HL-60 (cell line): ENCODE results near the gene SMG6.

Source experiments
- CTCF ChIP-seq: IDR thresholded peaks from one replicate; pipeline ENCODE4 v1.5.1; 2011; ENCODE audit warnings: low read length, control low read depth, inconsistent platforms; ENCODE audit not compliant: insufficient read depth
- POLR2AphosphoS5 ChIP-seq: IDR thresholded peaks from 2 replicates; pipeline ENCODE4 v1.6.1; 2012; ENCODE audit warnings: low read depth
- TF ChIP-seq, protein P1 (sequence below): IDR thresholded peaks from 2 replicates; pipeline ENCODE4 v1.6.1; 2012; ENCODE audit warnings: low read depth; ENCODE audit not compliant: insufficient replicate concordance

- no peak for TF ChIP-seq CTCF
- no peak for TF ChIP-seq POLR2AphosphoS5
- TF ChIP-seq, protein P1, sequence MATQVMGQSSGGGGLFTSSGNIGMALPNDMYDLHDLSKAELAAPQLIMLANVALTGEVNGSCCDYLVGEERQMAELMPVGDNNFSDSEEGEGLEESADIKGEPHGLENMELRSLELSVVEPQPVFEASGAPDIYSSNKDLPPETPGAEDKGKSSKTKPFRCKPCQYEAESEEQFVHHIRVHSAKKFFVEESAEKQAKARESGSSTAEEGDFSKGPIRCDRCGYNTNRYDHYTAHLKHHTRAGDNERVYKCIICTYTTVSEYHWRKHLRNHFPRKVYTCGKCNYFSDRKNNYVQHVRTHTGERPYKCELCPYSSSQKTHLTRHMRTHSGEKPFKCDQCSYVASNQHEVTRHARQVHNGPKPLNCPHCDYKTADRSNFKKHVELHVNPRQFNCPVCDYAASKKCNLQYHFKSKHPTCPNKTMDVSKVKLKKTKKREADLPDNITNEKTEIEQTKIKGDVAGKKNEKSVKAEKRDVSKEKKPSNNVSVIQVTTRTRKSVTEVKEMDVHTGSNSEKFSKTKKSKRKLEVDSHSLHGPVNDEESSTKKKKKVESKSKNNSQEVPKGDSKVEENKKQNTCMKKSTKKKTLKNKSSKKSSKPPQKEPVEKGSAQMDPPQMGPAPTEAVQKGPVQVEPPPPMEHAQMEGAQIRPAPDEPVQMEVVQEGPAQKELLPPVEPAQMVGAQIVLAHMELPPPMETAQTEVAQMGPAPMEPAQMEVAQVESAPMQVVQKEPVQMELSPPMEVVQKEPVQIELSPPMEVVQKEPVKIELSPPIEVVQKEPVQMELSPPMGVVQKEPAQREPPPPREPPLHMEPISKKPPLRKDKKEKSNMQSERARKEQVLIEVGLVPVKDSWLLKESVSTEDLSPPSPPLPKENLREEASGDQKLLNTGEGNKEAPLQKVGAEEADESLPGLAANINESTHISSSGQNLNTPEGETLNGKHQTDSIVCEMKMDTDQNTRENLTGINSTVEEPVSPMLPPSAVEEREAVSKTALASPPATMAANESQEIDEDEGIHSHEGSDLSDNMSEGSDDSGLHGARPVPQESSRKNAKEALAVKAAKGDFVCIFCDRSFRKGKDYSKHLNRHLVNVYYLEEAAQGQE: no peak
Observed at GRCh38 chr17:2157675-2158395, 145.8 kb downstream of the SMG6 start.
